Choroid plexus epithelial cell (primary cell): ENCODE data around the gene LRRC61.

ENCODE experiments used
- DNase-seq: peaks from one replicate; pipeline ENCODE4 v3.0.0-alpha.2; 2010; ENCODE audit warnings: low read depth
- H3K4me3 ChIP-seq: 2 replicates; pipeline ENCODE4 v1.5.1; 2011; ENCODE audit warnings: low read depth, mild to moderate bottlenecking, control low read depth, low read length, moderate library complexity
- TF ChIP-seq, protein P1 (sequence below): conservative IDR thresholded peaks from 2 replicates; pipeline ENCODE4 v1.5.1; 2011; ENCODE audit warnings: low read depth, mild to moderate bottlenecking, control low read depth, inconsistent platforms, low read length, moderate library complexity

LRRC61 gene

DNA sequence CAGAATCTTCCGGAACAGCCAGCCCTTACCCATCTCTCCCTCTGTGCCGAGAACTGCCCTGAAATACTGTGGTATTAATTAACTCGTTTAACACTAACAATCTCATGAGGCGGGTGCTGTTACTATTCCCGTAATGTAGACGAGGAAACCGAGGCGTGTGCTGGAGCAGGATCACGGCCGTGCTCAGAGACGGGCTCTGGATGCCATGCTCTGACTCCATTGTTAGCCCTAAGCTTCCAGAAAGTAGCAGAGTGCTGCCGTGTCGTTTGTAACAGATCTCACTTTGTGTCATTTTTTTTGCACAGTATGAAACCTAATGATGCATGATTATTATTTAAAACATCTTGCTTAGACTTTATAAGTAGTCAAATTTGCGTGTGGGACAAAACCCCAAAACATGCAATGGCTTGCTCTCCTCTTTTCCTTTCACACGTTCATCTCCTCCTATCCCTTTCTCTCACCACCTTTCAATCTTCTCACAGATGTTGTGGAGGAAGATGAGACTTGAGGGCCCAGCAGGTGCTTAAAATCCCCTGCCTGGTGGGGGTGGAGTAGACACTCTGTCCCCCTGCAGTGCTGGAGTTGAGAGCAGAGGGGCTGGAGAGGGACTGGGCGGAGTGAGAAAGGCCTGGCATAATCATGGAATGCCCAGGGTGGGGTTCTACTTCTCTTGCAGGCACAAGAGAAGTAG, 672 bp downstream of the LRRC61 start:
- TF ChIP-seq, protein P1, sequence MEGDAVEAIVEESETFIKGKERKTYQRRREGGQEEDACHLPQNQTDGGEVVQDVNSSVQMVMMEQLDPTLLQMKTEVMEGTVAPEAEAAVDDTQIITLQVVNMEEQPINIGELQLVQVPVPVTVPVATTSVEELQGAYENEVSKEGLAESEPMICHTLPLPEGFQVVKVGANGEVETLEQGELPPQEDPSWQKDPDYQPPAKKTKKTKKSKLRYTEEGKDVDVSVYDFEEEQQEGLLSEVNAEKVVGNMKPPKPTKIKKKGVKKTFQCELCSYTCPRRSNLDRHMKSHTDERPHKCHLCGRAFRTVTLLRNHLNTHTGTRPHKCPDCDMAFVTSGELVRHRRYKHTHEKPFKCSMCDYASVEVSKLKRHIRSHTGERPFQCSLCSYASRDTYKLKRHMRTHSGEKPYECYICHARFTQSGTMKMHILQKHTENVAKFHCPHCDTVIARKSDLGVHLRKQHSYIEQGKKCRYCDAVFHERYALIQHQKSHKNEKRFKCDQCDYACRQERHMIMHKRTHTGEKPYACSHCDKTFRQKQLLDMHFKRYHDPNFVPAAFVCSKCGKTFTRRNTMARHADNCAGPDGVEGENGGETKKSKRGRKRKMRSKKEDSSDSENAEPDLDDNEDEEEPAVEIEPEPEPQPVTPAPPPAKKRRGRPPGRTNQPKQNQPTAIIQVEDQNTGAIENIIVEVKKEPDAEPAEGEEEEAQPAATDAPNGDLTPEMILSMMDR, result no peak
- H3K4me3 ChIP-seq, result peak overlapping the region; percentile 66
- peak; percentile 17 for DNase-seq

- H3K4me3 ChIP-seq, result peak overlapping the region; percentile 66
- peak; percentile 55 for DNase-seq
- TF ChIP-seq, protein P1, result no peak
These were observed 1.3 kb downstream of the LRRC61 start for GRCh38 chr7:150324373-150324961.

GRCh38 chr7:150325110-150325611, 2.0 kb downstream of the LRRC61 start:
- no peak overlapping the region for H3K4me3 ChIP-seq
- peak; percentile 59 for DNase-seq
- TF ChIP-seq, protein P1, result no peak

- DNase-seq, result no peak
- no peak overlapping the region for H3K4me3 ChIP-seq
- TF ChIP-seq, protein P1, result no peak
These were observed 2.7 kb downstream of the LRRC61 start for GRCh38 chr7:150325901-150326300.

DNA sequence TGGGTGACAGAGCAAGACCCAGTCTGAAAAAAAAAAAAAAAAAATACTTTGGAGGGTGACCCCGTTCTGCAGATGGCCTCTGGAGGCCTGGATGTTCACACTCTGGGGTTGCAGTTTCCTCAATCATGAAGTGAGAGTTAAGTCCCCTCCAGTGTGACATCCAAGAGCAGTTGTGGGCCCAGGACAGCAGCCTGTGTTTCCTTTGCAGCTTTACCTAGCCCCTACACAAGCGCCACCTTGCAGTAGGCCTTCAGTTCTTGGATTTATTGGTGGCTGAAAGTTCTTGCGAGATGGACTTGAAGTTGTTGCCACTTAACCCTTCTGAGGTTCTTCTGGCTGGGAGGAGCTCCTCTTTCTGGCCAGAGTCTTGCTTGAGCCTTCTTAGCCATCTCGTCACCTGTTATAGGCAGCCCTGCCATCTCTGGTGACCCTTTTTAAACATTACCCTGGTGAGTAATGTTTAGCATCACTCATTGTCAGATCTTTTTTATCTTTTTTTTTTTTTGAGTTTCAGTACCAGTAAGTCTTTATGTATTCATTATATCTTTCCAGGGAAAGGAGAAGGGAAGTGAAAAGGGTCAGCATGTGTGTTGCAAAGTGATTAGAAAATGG, 3.6 kb downstream of the LRRC61 start:
- H3K4me3 ChIP-seq, result no peak overlapping the region
- TF ChIP-seq, protein P1, result no peak
- no peak for DNase-seq

- DNase-seq, result no peak
- H3K4me3 ChIP-seq, result no peak overlapping the region
- TF ChIP-seq, protein P1, result no peak
These were observed 4.2 kb downstream of the LRRC61 start for GRCh38 chr7:150327308-150327707.
